CD4-positive, alpha-beta T cell (primary cell): Measurements from ENCODE around the gene FBXO47. TPM values are rescaled to one million over a fixed set of nuclear protein-coding genes. Genes with fewer than 3 reads are reported as not detected.

Experiments
- ATAC-seq: fragments of 200-7000 bp; cut with Tn5 transposase; one replicate; pipeline ENCODE4 v1.10.0; 2022; ENCODE audit warnings: mild to moderate bottlenecking; ENCODE audit not compliant: poor library complexity
- CTCF ChIA-PET: fragments of 350-600 bp; sonication (Branson Sonifier 250); formaldehyde crosslinking; loops from one replicate; lab custom pipeline; 2021; ENCODE audit warnings: antibody characterized with exemption, inconsistent platforms; lab: Charles Lee
- POLR2A ChIA-PET: fragments of 350-600 bp; sonication (Branson Sonifier 250); formaldehyde crosslinking; loops from one replicate; lab custom pipeline; 2021; ENCODE audit warnings: antibody characterized with exemption, inconsistent platforms; lab: Charles Lee
- DNase-seq, 14 experiments: peaks; one replicate each; pipeline ENCODE4 v3.0.0-alpha.2; 2013 to 2020; ENCODE audit warnings: mixed read lengths in 2 of 14
- H3K27ac ChIP-seq, 2 donors: one replicate each; pipeline versions ENCODE4 v1.5.1 to v1.7.0; 2013; ENCODE audit warnings: low read length in 2 of 2, low read depth in 1 of 2, mild to moderate bottlenecking in 1 of 2
- H3K27me3 ChIP-seq, 2 experiments: 1 replicate in 1 of 2; 2 replicates in 1 of 2; pipeline versions ENCODE4 v1.6.1 to v1.7.0; 2013; ENCODE audit warnings: low read length in 2 of 2, control low read depth in 1 of 2, mild to moderate bottlenecking in 1 of 2, moderate library complexity in 1 of 2; ENCODE audit not compliant: insufficient read depth in 2 of 2, control insufficient read depth in 1 of 2
- H3K36me3 ChIP-seq: one replicate; pipeline ENCODE4 v1.6.1; 2013; ENCODE audit warnings: low read length, control low read depth; ENCODE audit not compliant: insufficient read depth
- H3K4me1 ChIP-seq: one replicate; pipeline ENCODE4 v1.6.1; 2013; ENCODE audit warnings: low read length, control low read depth; ENCODE audit not compliant: insufficient read depth
- H3K4me3 ChIP-seq: one replicate; pipeline ENCODE4 v1.5.1; 2013; ENCODE audit warnings: mild to moderate bottlenecking, low read length, moderate library complexity
- H3K9me3 ChIP-seq, 2 experiments: 1 replicate in 1 of 2; 2 replicates in 1 of 2; pipeline versions ENCODE4 v1.6.1 to v1.7.0; 2013; ENCODE audit warnings: low read length in 2 of 2, mild to moderate bottlenecking in 2 of 2, control low read depth in 1 of 2, moderate library complexity in 1 of 2; ENCODE audit not compliant: control insufficient read depth in 1 of 2, insufficient read depth in 1 of 2
- H3K27ac Mint-ChIP-seq: one replicate; pipeline ENCODE4 v1.8.0; 2020; ENCODE audit warnings: mixed read lengths
- H3K27me3 Mint-ChIP-seq: one replicate; pipeline ENCODE4 v1.8.0; 2021; ENCODE audit warnings: mixed read lengths
- H3K36me3 Mint-ChIP-seq: one replicate; pipeline ENCODE4 v1.8.0; 2021; ENCODE audit warnings: low read depth, mixed read lengths
- H3K4me1 Mint-ChIP-seq: one replicate; pipeline ENCODE4 v1.8.0; 2021; ENCODE audit warnings: low read depth, mixed read lengths
- H3K4me3 Mint-ChIP-seq: one replicate; pipeline ENCODE4 v1.8.0; 2020; ENCODE audit warnings: mild to moderate bottlenecking, mixed read lengths
- H3K9me3 Mint-ChIP-seq: one replicate; pipeline ENCODE4 v1.8.0; 2020; ENCODE audit warnings: mixed read lengths
- CTCF ChIP-seq: fragments of 200-600 bp; IDR thresholded peaks from one replicate; pipeline ENCODE4 v1.8.0; 2022; ENCODE audit warnings: antibody characterized with exemption, mild to moderate bottlenecking
- intact Hi-C, 2 experiments: fragments of 100-400 bp; cut with DNase I in 1 of 2; cut with micrococcal nuclease in 1 of 2; formaldehyde crosslinking; loops; one replicate each; pipeline versions ENCODE4 v1.15.1 to v1.9.0; 2023 to 2025; cut with DNase I, micrococcal nuclease
- total RNA-seq, 174 experiments: library from RNA in 2 of 174; stranded (reverse) in 2 of 174; gene quantifications; one replicate each; pipeline ENCODE4 v1.2.3 and lab custom pipeline; 2021 to 2026

FBXO47 gene
- total RNA-seq, 2 experiments from 2014 or later: not detected

GRCh38 chr17:38918129-38918913 lies 48.9 kb downstream of the FBXO47 start:
- no peak overlapping the region for H3K27ac ChIP-seq
- no peaks in the 10 kb centered on the region for H3K9me3 ChIP-seq
- ATAC-seq (no peak), DNase-seq (peak in 1 of 14 experiments; percentile 31)
- intact Hi-C loops: no loop called here
- H3K4me3 ChIP-seq: no peak overlapping the region
- H3K4me1 ChIP-seq: peaks cover 11% of the 10 kb centered on the region
- Mint-ChIP-seq H3K27me3 (no peaks in the 10 kb centered on the region), H3K9me3 (no peaks in the 10 kb centered on the region), H3K36me3 (peaks cover 65% of the 10 kb centered on the region), H3K27ac (no peak overlapping the region), H3K4me1 (peaks cover 16% of the 10 kb centered on the region), H3K4me3 (no peak overlapping the region)
- H3K27me3 ChIP-seq: no peaks in the 10 kb centered on the region
- no peak for TF ChIP-seq CTCF
- peaks cover 68% of the 10 kb centered on the region for H3K36me3 ChIP-seq
- POLR2A ChIA-PET: interaction anchor here (0.8 kb wide), 1 partner anchor 47 kb away, joined by 4 read pairs; no protein-coding TSS in a partner anchor
- CTCF ChIA-PET: interaction anchor here (0.6 kb wide), 1 partner anchor 74 kb away, joined by 3 read pairs; no protein-coding TSS in a partner anchor

GRCh38 chr17:38917259-38917658 lies 49.9 kb downstream of the FBXO47 start:
- Histone ChIP-seq H3K36me3 (peaks cover 78% of the 10 kb centered on the region), H3K27me3 (no peaks in the 10 kb centered on the region), H3K4me3 (no peak overlapping the region), H3K4me1 (peaks cover 22% of the 10 kb centered on the region), H3K9me3 (no peaks in the 10 kb centered on the region), H3K27ac (no peak overlapping the region)
- POLR2A ChIA-PET: interaction anchor here (0.8 kb wide), 1 partner anchor 46 kb away, joined by 4 read pairs; no protein-coding TSS in a partner anchor
- DNase-seq (no peak), ATAC-seq (no peak)
- peaks cover 15% of the 10 kb centered on the region for H3K4me1 Mint-ChIP-seq
- intact Hi-C loops: no loop called here
- no peaks in the 10 kb centered on the region for H3K27me3 Mint-ChIP-seq
- CTCF ChIA-PET: no interaction called here
- TF ChIP-seq CTCF: no peak
- no peak overlapping the region for H3K4me3 Mint-ChIP-seq
- H3K9me3 Mint-ChIP-seq: no peaks in the 10 kb centered on the region
- H3K27ac Mint-ChIP-seq: peak overlapping the region; percentile 74
- H3K36me3 Mint-ChIP-seq: peaks cover 75% of the 10 kb centered on the region

GRCh38 chr17:38916771-38917170 lies 50.4 kb downstream of the FBXO47 start:
- Mint-ChIP-seq H3K9me3 (no peaks in the 10 kb centered on the region), H3K36me3 (peaks cover 75% of the 10 kb centered on the region), H3K4me1 (peaks cover 10% of the 10 kb centered on the region), H3K27ac (peak overlapping the region; percentile 74), H3K4me3 (no peak overlapping the region), H3K27me3 (no peaks in the 10 kb centered on the region)
- Histone ChIP-seq H3K4me1 (peaks cover 25% of the 10 kb centered on the region), H3K27ac (no peak overlapping the region), H3K4me3 (no peak overlapping the region), H3K36me3 (peaks cover 83% of the 10 kb centered on the region), H3K27me3 (no peaks in the 10 kb centered on the region), H3K9me3 (no peaks in the 10 kb centered on the region)
- ATAC-seq (no peak), DNase-seq (no peak)
- TF ChIP-seq CTCF: no peak
- intact Hi-C loops: no loop called here
- ChIA-PET CTCF (no interaction called here), POLR2A (no interaction called here)
